Smooth muscle cell (in vitro differentiated cells): ENCODE data around the gene VPS4B. TPM values are rescaled to one million over a fixed set of nuclear protein-coding genes. Genes with fewer than 3 reads are reported as not detected.

ENCODE experiments used
- DNase-seq: peaks from one replicate; lab custom pipeline; 2025; ENCODE audit not compliant: unreplicated experiment; lab: John Stamatoyannopoulos, UW
- H2AFZ ChIP-seq: fragments of 200-600 bp; sonication (generic); 2 replicates; pipeline ENCODE4 v1.6.0; 2016; ENCODE audit warnings: antibody characterized with exemption, low read depth, mild to moderate bottlenecking
- H3F3A ChIP-seq: fragments of 200-600 bp; sonication (generic); 2 replicates; pipeline ENCODE4 v1.6.0; 2017; ENCODE audit warnings: antibody characterized with exemption, low read depth
- H3K27ac ChIP-seq: fragments of 200-600 bp; sonication (generic); 2 replicates; pipeline ENCODE4 v1.5.1; 2016; ENCODE audit warnings: low read depth, mild to moderate bottlenecking
- H3K27me3 ChIP-seq: fragments of 200-600 bp; sonication (generic); 2 replicates; pipeline ENCODE4 v1.6.1; 2016; ENCODE audit warnings: low read depth, mild to moderate bottlenecking
- H3K36me3 ChIP-seq: fragments of 200-600 bp; sonication (generic); 2 replicates; pipeline ENCODE4 v1.5.1; 2016; ENCODE audit warnings: low read depth
- H3K4me1 ChIP-seq: fragments of 200-600 bp; sonication (generic); 2 replicates; pipeline ENCODE4 v1.5.1; 2016; ENCODE audit warnings: low read depth
- H3K4me2 ChIP-seq: fragments of 200-600 bp; sonication (generic); 2 replicates; pipeline ENCODE4 v1.6.0; 2016; ENCODE audit warnings: mild to moderate bottlenecking
- H3K4me3 ChIP-seq: fragments of 200-600 bp; sonication (generic); 2 replicates; pipeline ENCODE4 v1.5.1; 2016; ENCODE audit warnings: mild to moderate bottlenecking
- H3K79me2 ChIP-seq: fragments of 200-600 bp; sonication (generic); 2 replicates; pipeline ENCODE4 v1.6.0; 2016; ENCODE audit warnings: low read depth, mild to moderate bottlenecking
- H3K9ac ChIP-seq: fragments of 200-600 bp; sonication (generic); 2 replicates; pipeline ENCODE4 v1.6.0; 2016; ENCODE audit warnings: low read depth
- H3K9me3 ChIP-seq: fragments of 200-600 bp; sonication (generic); replicated peaks from 2 replicates; pipeline ENCODE4 v1.5.1; 2016; ENCODE audit warnings: low read depth
- H4K20me1 ChIP-seq: fragments of 200-600 bp; sonication (generic); 2 replicates; pipeline ENCODE4 v1.6.0; 2016; ENCODE audit warnings: low read depth
- CTCF ChIP-seq: fragments of 200-600 bp; sonication (generic); IDR thresholded peaks from 2 replicates; pipeline ENCODE4 v1.5.1; 2017; ENCODE audit warnings: borderline replicate concordance, mild to moderate bottlenecking, antibody characterized with exemption; ENCODE audit not compliant: insufficient read depth, poor library complexity, severe bottlenecking
- WGBS: methylation state at CpG from one replicate; pipeline ENCODE4 v1.1.7; 2016; ENCODE audit warnings: low lambda C conversion rate; 5-methylcytosine and 5-hydroxymethylcytosine counted together
- polyA plus RNA-seq: library from polyadenylated mRNA; unstranded; fragments of >200 nt; fragmentation: Nextera tagmentation; extraction: Ambion mirVana; gene quantifications from 2 replicates; pipeline ENCODE4 v1.2.1, GENCODE V29; 2016
- total RNA-seq: library from RNA; depleted of rRNA; stranded (reverse); fragments of >200 nt; gene quantifications from 2 replicates; pipeline ENCODE4 v1.2.3, GENCODE V29; 2014

The VPS4B gene
- total and polyA plus RNA-seq, 2 experiments from 2014 or later: 21.3 to 37.4 TPM

GRCh38 chr18:63356272-63356896 is 65.9 kb downstream of the VPS4B start:
- no peak for TF ChIP-seq CTCF
- over 99% methylated on average over 7 of the region's 7 CpGs for WGBS
- Histone ChIP-seq H3K27me3 (no peaks in the 10 kb centered on the region), H3K36me3 (peaks cover 40% of the 10 kb centered on the region), H2AFZ (no peak overlapping the region), H3K9me3 (no peaks in the 10 kb centered on the region), H3K4me2 (no peak overlapping the region), H3K79me2 (no peaks in the 10 kb centered on the region), H3F3A (no peaks in the 10 kb centered on the region), H3K4me1 (no peaks in the 10 kb centered on the region), H3K9ac (no peak overlapping the region), H4K20me1 (no peaks in the 10 kb centered on the region), H3K4me3 (no peak overlapping the region), H3K27ac (no peak overlapping the region)
- DNase-seq: no peak

- no peaks in the 10 kb centered on the region for H3K79me2 ChIP-seq
- H3K27ac ChIP-seq: no peak overlapping the region
- TF ChIP-seq CTCF: no peak
- H2AFZ ChIP-seq: no peak overlapping the region
- peaks cover 3% of the 10 kb centered on the region for H4K20me1 ChIP-seq
- peaks cover 40% of the 10 kb centered on the region for H3K36me3 ChIP-seq
- H3K4me2 ChIP-seq: no peak overlapping the region
- no peak overlapping the region for H3K9ac ChIP-seq
- no peak for DNase-seq
- no peaks in the 10 kb centered on the region for H3K27me3 ChIP-seq
- H3K4me3 ChIP-seq: no peak overlapping the region
- H3F3A ChIP-seq: no peaks in the 10 kb centered on the region
- no peaks in the 10 kb centered on the region for H3K4me1 ChIP-seq
- no peaks in the 10 kb centered on the region for H3K9me3 ChIP-seq
- 47% methylated on average over 2 of the region's 2 CpGs for WGBS
These were observed 72.0 kb downstream of the VPS4B start for GRCh38 chr18:63350230-63350629.

GRCh38 chr18:63348508-63349136 is 73.7 kb downstream of the VPS4B start:
- no peaks in the 10 kb centered on the region for H3K27me3 ChIP-seq
- H4K20me1 ChIP-seq: peaks cover 9% of the 10 kb centered on the region
- peaks cover 26% of the 10 kb centered on the region for H3K36me3 ChIP-seq
- WGBS: 97% methylated on average over 7 of the region's 7 CpGs
- H3K9me3 ChIP-seq: no peaks in the 10 kb centered on the region
- no peak for TF ChIP-seq CTCF
- H2AFZ ChIP-seq: no peak overlapping the region
- H3K79me2 ChIP-seq: no peaks in the 10 kb centered on the region
- H3K9ac ChIP-seq: no peak overlapping the region
- no peak for DNase-seq
- no peaks in the 10 kb centered on the region for H3F3A ChIP-seq
- H3K27ac ChIP-seq: no peak overlapping the region
- no peak overlapping the region for H3K4me2 ChIP-seq
- no peaks in the 10 kb centered on the region for H3K4me1 ChIP-seq
- no peak overlapping the region for H3K4me3 ChIP-seq
